Smooth muscle cell of the brain vasculature (primary cell): ENCODE data around the gene DTX1.
"Not testable (repeated sequence)": the region's sequence is repeated elsewhere in the genome, so short reads cannot be mapped to it uniquely, and the experiment has no call there.

Source experiments
- DNase-seq: peaks from one replicate; pipeline ENCODE4 v3.0.0-alpha.2; 2012; ENCODE audit warnings: low read depth, low spot score

The DTX1 gene

GRCh38 chr12:113136128-113136989, 79.8 kb downstream of the DTX1 start:
- no peak for DNase-seq

DNA sequence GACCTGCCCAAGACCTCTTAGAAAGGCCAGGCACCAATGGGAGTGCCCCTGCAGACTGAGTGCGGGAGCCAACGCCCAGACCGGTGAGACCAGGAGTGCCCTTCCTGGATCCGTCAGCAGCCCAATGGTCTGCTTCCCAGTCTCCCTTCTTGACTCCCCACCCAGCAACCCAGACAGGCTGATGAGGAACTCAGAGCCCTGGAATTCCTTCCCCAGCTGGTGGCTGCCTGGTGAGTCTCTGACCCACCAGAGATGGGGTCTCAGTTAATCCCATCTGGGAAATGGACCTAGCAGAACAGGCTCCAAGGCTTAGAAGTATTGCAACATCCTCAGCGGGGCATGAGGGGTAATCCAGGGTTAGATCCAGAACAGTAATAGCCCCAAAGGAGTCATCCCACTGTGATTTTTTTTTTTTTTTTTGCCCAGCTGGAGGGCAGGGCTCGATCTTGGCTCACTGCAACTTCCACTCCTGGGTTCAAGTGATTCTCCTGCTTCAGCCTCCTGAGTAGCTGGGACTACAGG, 80.5 kb downstream of the DTX1 start:
- no peak for DNase-seq

DNA sequence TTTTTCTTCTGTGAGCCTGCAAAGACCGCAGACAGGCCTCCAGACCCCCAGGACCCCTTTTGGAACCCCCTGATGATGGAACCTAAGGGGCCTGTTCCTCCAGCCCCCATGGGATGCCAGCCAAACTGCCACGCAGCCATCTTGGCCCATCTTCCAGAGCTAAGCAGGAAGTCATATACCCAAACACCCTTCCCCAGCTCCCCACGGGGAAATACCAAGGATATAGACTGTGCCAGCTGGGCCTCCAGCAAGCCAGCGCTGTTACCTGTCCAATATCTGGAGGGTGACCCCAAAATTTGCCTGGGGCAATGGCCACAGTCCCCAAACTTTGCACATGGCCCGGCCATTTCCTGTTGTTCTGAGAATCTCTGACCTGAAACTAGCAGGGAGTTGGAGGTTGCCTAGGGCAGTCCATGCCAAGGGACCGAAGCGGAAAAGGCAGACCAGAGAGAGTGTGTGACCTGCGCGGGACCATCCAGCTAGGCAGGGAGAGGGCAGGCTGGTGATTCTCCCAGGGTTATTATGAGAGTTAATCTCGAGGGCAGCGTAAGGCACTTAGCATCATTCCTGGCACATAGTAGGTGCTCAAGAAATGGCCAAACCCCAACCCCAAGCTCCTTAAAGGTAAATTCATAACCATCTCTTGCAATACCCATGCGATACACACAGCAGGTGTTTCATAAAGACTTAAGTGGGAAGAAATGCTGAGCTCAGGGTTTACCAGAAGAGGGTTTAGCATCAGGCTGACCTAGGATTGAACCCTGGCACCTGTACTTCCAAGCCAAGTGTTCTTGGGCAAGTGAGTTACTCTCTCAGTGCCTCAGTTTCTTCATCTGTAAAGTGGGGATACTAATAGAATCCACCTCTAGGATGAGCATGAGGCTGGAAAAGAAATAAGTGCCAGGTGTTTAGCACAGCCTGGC, 81.6 kb downstream of the DTX1 start:
- no peak for DNase-seq

GRCh38 chr12:113138826-113139225, 82.3 kb downstream of the DTX1 start:
- DNase-seq: no peak

DNA sequence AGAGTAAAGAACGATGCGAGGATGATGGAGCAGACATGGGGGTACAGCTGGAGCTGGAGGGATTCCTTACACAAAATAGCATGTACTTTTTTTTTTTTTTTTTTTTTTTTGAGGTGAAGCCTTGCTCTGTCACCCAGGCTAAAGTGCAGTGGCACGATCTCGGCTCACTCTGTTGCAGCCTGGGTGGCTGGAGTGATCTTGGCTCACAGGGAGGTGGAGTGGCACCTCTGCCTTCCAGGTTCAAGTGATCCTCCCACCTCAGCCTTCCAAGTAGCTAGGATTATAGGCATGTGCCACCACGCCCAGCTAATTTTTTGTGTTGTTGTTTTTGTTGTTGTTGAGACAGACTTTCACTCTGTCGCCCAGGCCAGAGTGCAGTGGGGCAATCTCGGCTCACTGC, 84.2 kb downstream of the DTX1 start:
- no peak for DNase-seq

GRCh38 chr12:113141716-113142115, 85.2 kb downstream of the DTX1 start:
- DNase-seq: not testable (repeated sequence)

GRCh38 chr12:113142173-113142885, 85.8 kb downstream of the DTX1 start:
- no peak for DNase-seq

GRCh38 chr12:113142886-113143332, 86.4 kb downstream of the DTX1 start:
- DNase-seq: no peak

DNA sequence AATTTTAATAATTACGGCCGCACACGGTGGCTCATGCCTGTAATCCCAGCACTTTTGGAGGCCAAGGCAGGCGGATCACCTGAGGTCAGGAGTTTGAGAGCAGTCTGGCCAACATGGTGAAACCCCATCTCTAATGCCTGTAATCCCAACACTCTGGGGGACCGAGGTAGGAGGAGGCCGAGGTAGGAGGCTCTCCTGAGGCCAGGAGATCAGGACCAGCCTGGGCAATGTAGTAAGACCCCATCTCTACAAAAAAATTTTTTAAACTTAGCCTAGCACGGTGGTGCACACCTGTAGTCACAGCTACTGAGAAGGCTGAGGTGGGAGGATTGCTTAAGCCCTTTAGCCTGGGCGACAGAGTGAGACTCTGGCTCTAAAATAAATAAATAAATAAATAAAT, 87.4 kb downstream of the DTX1 start:
- DNase-seq: no peak

DNA sequence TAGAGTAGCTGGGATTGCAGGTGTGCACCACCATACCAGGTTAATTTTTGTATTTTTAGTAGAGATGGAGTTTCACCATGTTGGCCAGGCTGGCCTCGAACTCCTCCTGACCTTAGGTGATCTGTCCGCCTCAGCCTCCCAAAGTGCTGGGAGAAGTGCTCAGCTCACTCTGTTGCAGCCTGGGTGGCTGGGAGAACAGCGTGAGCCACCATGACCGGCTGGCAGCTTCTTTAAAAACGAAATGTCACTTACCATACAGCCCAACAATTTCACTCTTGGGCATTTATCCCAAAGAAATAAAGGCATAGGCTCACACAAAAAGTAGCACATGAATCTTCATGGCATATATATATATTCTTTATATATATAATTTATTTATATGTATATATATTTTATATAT, 88.3 kb downstream of the DTX1 start:
- no peak for DNase-seq

- no peak for DNase-seq
Measured at GRCh38 chr12:113145720-113146551, 89.4 kb downstream of the DTX1 start.

- DNase-seq: no peak
Measured at GRCh38 chr12:113146999-113147398, 90.5 kb downstream of the DTX1 start.
